ENCODE results near the gene BCL2A1. TPM values are rescaled to one million over a fixed set of nuclear protein-coding genes. Genes with fewer than 3 reads are reported as not detected.
"Not testable (repeated sequence)": the region's sequence is repeated elsewhere in the genome, so short reads cannot be mapped to it uniquely, and the experiment has no call there.

BCL2A1 gene
- total and polyA plus RNA-seq, 8 donors: 0.20 to 5.2 (median 1.0) TPM; not detected in 1

DNA sequence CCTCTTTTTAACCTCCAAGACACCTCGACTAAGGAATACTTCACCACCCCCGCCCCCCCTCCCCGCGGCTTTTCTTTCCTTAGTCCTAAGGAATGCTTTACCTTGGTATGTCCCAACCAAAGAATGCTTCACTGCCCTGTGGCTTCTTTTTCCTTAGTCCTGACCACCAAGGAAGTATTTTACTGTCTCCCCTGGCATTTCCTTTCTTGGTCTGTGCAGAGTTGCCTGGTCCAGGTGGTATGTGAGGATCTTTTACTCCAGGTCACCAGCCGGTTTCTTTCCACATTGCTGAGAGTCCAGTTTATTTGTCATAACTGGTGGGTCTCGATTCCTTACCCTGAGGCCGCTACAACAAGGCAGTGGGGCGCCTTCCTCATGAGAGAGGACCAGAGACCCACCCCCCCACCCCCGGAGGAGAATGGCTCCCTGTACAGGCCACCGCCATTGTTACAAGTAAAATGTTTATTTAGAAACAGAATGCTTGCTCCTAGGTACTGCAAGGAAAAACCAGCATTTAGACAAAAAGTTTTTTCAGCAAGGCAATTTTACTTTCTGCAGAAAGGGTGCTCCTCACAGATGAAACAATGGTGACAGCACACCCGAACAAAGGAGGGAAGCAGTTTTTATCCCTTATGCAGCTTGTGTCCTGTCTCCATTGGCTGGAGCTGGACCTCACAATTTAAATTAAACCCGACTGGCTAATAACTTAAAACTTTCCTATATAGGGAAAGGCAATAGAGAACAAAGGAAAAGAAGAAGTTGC lies 51.1 kb downstream of the BCL2A1 start:
- Histone ChIP-seq H3K4me3 (no peak overlapping the region), H3K36me3 (peaks cover 0 to 10% (median 0%) of the 10 kb centered on the region in 3 donors), H3K27me3 (no peaks in the 10 kb centered on the region), H3K27ac (no peak overlapping the region), H3K9me3 (no peaks in the 10 kb centered on the region), H3K4me1 (peaks cover 0 to 4% (median 3%) of the 10 kb centered on the region in 3 donors)
- FAIRE-seq (no peak), ATAC-seq (no peak), DNase-seq (no peak)
- WGBS, 2 donors: 90 to 98% methylated on average over 12 of the region's 12 CpGs
- TF ChIP-seq, protein P1, sequence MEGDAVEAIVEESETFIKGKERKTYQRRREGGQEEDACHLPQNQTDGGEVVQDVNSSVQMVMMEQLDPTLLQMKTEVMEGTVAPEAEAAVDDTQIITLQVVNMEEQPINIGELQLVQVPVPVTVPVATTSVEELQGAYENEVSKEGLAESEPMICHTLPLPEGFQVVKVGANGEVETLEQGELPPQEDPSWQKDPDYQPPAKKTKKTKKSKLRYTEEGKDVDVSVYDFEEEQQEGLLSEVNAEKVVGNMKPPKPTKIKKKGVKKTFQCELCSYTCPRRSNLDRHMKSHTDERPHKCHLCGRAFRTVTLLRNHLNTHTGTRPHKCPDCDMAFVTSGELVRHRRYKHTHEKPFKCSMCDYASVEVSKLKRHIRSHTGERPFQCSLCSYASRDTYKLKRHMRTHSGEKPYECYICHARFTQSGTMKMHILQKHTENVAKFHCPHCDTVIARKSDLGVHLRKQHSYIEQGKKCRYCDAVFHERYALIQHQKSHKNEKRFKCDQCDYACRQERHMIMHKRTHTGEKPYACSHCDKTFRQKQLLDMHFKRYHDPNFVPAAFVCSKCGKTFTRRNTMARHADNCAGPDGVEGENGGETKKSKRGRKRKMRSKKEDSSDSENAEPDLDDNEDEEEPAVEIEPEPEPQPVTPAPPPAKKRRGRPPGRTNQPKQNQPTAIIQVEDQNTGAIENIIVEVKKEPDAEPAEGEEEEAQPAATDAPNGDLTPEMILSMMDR (IDR thresholded peaks at IDR 0.05): no peak
- intact Hi-C loops (cut with DNase I): no loop called here

DNA sequence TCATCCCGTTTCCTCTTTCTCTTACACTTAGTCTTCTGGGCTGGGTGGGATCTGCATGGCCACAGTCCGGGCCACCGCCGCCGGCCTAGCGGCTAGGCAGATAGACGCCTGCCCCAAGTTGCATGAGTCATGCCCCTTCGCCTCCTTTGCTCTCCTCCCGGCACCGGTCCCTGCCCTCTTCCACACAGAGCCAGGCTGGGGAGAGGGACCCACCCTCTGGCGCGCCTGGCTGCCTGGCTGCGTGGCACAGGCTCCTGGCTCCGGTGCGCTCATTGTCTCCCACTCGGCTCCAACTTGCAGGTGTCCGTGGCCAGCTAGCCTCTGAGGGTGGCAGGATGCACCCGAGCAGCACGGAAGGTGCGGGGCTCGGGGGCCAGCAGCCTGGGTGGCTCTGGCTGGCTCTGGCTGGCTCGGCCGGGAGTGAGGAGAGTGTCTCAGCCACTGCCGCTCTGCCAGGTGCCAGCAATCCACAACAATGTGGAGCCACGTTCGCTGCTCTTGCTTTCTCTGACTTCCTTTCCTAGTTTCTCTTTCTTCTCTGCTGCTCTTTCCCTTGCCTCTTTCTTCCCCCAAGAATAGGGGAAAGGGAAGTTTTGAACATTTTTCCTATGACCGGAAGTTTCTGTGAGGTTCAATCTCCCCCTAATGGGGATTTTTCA lies 51.8 kb downstream of the BCL2A1 start:
- Histone ChIP-seq H3K4me1 (peaks cover 0 to 3% (median 2%) of the 10 kb centered on the region in 3 donors), H3K9me3 (no peaks in the 10 kb centered on the region), H3K27ac (no peak overlapping the region), H3K36me3 (peaks cover 0 to 10% (median 0%) of the 10 kb centered on the region in 3 donors), H3K27me3 (no peaks in the 10 kb centered on the region), H3K4me3 (no peak overlapping the region)
- TF ChIP-seq, protein P1 (IDR thresholded peaks at IDR 0.05): no peak
- intact Hi-C loops (cut with DNase I): no loop called here
- ATAC-seq (no peak), DNase-seq (no peak), FAIRE-seq (no peak)
- WGBS, 2 donors: 94 to 95% methylated on average over 27 of the region's 27 CpGs

DNA sequence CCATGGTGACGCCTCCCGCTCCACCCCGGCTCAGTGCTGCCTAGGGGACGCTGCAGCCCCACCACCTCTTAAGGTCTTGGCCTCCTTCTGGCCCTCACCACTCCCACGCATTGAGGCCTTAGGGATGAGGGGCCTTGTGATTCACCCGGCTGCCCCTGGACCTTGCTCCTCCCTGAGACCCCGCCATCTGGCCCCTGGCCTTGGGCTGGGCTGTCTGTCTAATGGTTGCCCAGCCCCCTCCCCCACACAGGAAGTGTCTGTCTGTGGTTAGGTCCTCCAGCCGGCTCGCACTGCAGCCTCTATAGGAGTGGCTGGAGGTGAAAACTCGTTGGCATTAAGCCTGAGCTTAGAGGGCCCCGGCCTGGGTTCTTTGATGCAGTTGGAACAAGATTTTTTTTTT lies 52.7 kb downstream of the BCL2A1 start:
- TF ChIP-seq, protein P1 (IDR thresholded peaks at IDR 0.05): no peak
- DNase-seq (peak in 1 of 6 donors; percentile 31), ATAC-seq (no peak), FAIRE-seq (no peak)
- peaks cover 0 to 10% (median 0%) of the 10 kb centered on the region in 3 donors for H3K36me3 ChIP-seq
- no peaks in the 10 kb centered on the region for H3K27me3 ChIP-seq
- H3K4me1 ChIP-seq: peaks cover 0 to 3% (median 0%) of the 10 kb centered on the region in 3 donors
- no peak overlapping the region for H3K27ac ChIP-seq
- H3K4me3 ChIP-seq: no peak overlapping the region
- H3K9me3 ChIP-seq: no peaks in the 10 kb centered on the region
- intact Hi-C loops (cut with DNase I): no loop called here
- WGBS, 2 donors: 94 to 98% methylated on average over 11 of the region's 11 CpGs

DNA sequence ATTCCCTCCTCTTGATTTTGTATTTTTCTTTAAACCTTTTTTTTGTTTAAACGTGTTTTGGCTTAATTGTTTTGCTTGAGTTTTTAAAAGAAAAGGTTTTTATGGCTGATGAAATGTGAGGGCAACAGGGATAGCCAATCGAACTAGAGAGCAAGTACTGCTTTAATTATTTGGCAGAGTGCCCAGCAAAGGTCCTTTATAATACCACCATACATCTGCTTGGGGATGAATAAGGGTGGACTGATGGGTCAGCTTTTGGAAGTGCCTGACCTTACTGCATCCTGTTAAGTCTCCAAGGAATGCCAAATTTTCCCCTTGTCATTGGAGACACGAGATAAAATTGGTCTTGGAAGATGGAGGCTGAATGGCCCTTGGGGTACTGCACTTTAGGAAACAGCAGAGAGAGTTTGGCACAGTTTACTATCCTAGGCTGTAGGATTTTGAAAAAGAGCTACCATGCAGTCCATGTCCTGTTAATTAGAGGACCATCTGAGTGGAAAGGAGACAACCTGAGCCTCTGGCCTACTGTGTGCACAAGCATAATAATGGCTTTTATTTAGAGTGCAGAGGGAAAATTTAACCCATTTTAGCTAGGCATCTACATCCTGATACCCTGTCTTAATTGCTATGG lies 54.4 kb downstream of the BCL2A1 start:
- no peaks in the 10 kb centered on the region for H3K9me3 ChIP-seq
- TF ChIP-seq, protein P1 (IDR thresholded peaks at IDR 0.05): no peak
- FAIRE-seq (no peak), DNase-seq (no peak), ATAC-seq (no peak)
- 75 to 89% methylated on average over 3 of the region's 3 CpGs for WGBS, 2 donors
- no peak overlapping the region for H3K4me3 ChIP-seq
- H3K27me3 ChIP-seq: no peaks in the 10 kb centered on the region
- intact Hi-C loops (cut with DNase I): no loop called here
- no peak overlapping the region for H3K27ac ChIP-seq
- peaks cover 0 to 10% (median 0%) of the 10 kb centered on the region in 3 donors for H3K36me3 ChIP-seq
- no peaks in the 10 kb centered on the region for H3K4me1 ChIP-seq

DNA sequence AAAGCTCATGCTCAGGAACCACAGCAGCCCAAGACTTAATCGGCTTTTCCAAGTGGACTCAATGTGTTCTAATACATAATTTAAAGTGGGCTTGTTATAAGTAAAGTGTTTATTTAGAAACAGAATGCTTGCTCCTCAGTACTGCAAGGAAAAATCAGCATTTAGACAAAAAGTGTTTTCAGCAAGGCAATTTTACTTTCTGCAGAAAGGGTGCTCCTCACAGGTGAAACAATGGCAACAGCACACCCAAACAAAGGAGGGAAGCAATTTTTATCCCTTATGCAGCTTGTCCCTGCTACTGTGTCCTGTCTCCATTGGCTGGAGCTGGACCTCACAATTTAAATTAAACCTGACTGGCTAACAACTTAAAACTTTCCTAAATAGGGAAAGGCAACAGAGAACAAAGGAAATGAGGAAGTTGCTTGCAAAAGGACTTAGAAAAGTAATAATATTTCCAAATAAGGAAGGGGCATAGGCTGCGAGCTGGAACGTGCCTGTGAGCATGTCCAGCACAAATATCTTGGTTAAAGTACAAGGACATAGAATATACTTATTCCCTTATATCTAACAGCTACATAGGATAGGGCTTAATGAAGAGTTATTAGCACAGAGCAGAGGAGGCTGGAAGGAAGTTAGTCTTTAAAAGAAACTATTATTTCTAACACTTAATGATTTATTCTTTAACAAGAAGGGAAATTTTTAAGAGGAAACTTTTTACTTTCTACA lies 55.1 kb downstream of the BCL2A1 start:
- H3K4me1 ChIP-seq; FAIRE-seq; intact Hi-C loops (cut with DNase I); ATAC-seq; H3K9me3 ChIP-seq; H3K4me3 ChIP-seq; H3K27ac ChIP-seq; H3K27me3 ChIP-seq; DNase-seq: not testable (repeated sequence)
- WGBS, 2 donors: 94 to 98% methylated on average over 3 of the region's 3 CpGs
- H3K36me3 ChIP-seq: peaks cover 0 to 10% (median 0%) of the 10 kb centered on the region in 3 donors
